Endothelial cell of umbilical vein (primary cell): ENCODE results near the gene STIM1. TPM values are rescaled to one million over a fixed set of nuclear protein-coding genes. Genes with fewer than 3 reads are reported as not detected.

Experiments
- BruUV-seq: library from RNA; stranded (reverse); fragments of 400-500 nt; replicated peaks from 2 replicates; lab custom pipeline; 2021; lab: Mats Ljungman, UMichigan
- CTCF ChIA-PET: fragments of 300-600, 350-600 bp; sonication (Branson Sonifier 250); formaldehyde crosslinking; loops from one replicate; lab custom pipeline; 2021; ENCODE audit warnings: antibody characterized with exemption, inconsistent platforms; lab: Charles Lee
- POLR2A ChIA-PET: fragments of 300-600, 350-600 bp; sonication (Branson Sonifier 250); formaldehyde crosslinking; loops from one replicate; lab custom pipeline; 2021; ENCODE audit warnings: antibody characterized with exemption, inconsistent platforms; lab: Charles Lee
- DNase-seq: peaks from one replicate; pipeline ENCODE4 v3.0.0-alpha.2; 2011; ENCODE audit warnings: low read depth, low spot score
- FAIRE-seq: peaks from 2 replicates; lab custom pipeline; 2011; peaks lifted over from hg19 to GRCh38; lab: Jason Lieb, UNC
- H2AFZ ChIP-seq: 2 replicates; pipeline ENCODE4 v1.6.0; 2012; ENCODE audit warnings: low read depth, low read length, control low read depth, inconsistent platforms
- H3K27ac ChIP-seq: 2 replicates; pipeline ENCODE4 v1.5.1; 2011; ENCODE audit warnings: low read depth, mild to moderate bottlenecking, control low read depth, low read length, moderate library complexity; ENCODE audit not compliant: insufficient read depth
- H3K27me3 ChIP-seq, 2 experiments: 2 replicates each; pipeline versions ENCODE4 v1.6.0 to v1.6.1; 2011; ENCODE audit warnings: low read length in 2 of 2, mixed read lengths in 1 of 2; ENCODE audit not compliant: control insufficient read depth in 2 of 2, insufficient read depth in 2 of 2
- H3K36me3 ChIP-seq, 2 experiments: 2 replicates in 1 of 2; 3 replicates in 1 of 2; pipeline ENCODE4 v1.5.1; 2011; ENCODE audit warnings: low read length in 2 of 2, mild to moderate bottlenecking in 1 of 2, moderate library complexity in 1 of 2; ENCODE audit not compliant: control insufficient read depth in 2 of 2, insufficient read depth in 2 of 2; ENCODE audit errors: extremely low read depth in 1 of 2
- H3K4me1 ChIP-seq: 3 replicates; pipeline ENCODE4 v1.5.1; 2011; ENCODE audit warnings: mild to moderate bottlenecking, low read length; ENCODE audit not compliant: control insufficient read depth, insufficient read depth; ENCODE audit errors: extremely low read depth
- H3K4me2 ChIP-seq: 2 replicates; pipeline ENCODE4 v1.6.1; 2011; ENCODE audit warnings: low read length, control low read depth, mixed read lengths; ENCODE audit not compliant: insufficient read depth
- H3K4me3 ChIP-seq, 3 experiments: fragments of 200-600 bp in 1 of 3; sonication (generic), shearing (Covaris generic) in 1 of 3; replicated peaks in 1 of 3; 2 replicates each; pipeline ENCODE4 v1.5.1; 2011 to 2016; ENCODE audit warnings: control low read depth in 3 of 3, low read length in 3 of 3, mild to moderate bottlenecking in 2 of 3, inconsistent platforms in 1 of 3, low read depth in 1 of 3, moderate library complexity in 1 of 3; ENCODE audit not compliant: insufficient read depth in 1 of 3
- H3K79me2 ChIP-seq: 2 replicates; pipeline ENCODE4 v1.6.0; 2012; ENCODE audit warnings: low read length, inconsistent platforms; ENCODE audit not compliant: control insufficient read depth, insufficient read depth
- H3K9ac ChIP-seq: replicated peaks from 2 replicates; pipeline ENCODE3; 2011; ENCODE audit warnings: low read length, control low read depth; ENCODE audit not compliant: insufficient read depth; ENCODE audit errors: extremely low read depth
- H3K9me1 ChIP-seq: replicated peaks from 3 replicates; pipeline ENCODE4 v1.6.0; 2011; ENCODE audit warnings: mild to moderate bottlenecking, low read length; ENCODE audit not compliant: control insufficient read depth, insufficient read depth; ENCODE audit errors: extremely low read depth
- H3K9me3 ChIP-seq: replicated peaks from 2 replicates; pipeline ENCODE4 v1.5.1; 2012; ENCODE audit warnings: low read length, inconsistent platforms; ENCODE audit not compliant: control insufficient read depth, insufficient read depth
- H4K20me1 ChIP-seq: replicated peaks from 2 replicates; pipeline ENCODE3; 2011; ENCODE audit warnings: mild to moderate bottlenecking, low read length; ENCODE audit not compliant: control insufficient read depth, insufficient read depth; ENCODE audit errors: extremely low read depth
- EZH2 ChIP-seq: IDR thresholded peaks from 2 replicates; pipeline ENCODE4 v1.6.1; 2012; ENCODE audit warnings: borderline replicate concordance, low read depth, mild to moderate bottlenecking, moderate library complexity, low read length, inconsistent platforms; ENCODE audit not compliant: severe bottlenecking
- FOS ChIP-seq: IDR thresholded peaks from 2 replicates; pipeline ENCODE4 v1.6.1; 2011; ENCODE audit warnings: mild to moderate bottlenecking, low read length, moderate library complexity, borderline replicate concordance; ENCODE audit not compliant: insufficient read depth
- GATA2 ChIP-seq: IDR thresholded peaks from 2 replicates; pipeline ENCODE4 v1.7.0; 2011; ENCODE audit warnings: low read depth, mild to moderate bottlenecking, moderate library complexity, mixed read lengths, low read length; ENCODE audit not compliant: insufficient read length, insufficient read depth
- JUN ChIP-seq: IDR thresholded peaks from 2 replicates; pipeline ENCODE4 v1.6.1; 2011; ENCODE audit warnings: borderline replicate concordance, low read depth; ENCODE audit not compliant: insufficient read length, insufficient read depth
- MYC ChIP-seq: IDR thresholded peaks from one replicate; pipeline ENCODE4 v1.6.1; 2011; ENCODE audit warnings: mild to moderate bottlenecking, low read depth, low read length
- POLR2A ChIP-seq: IDR thresholded peaks from 2 replicates; pipeline ENCODE4 v1.6.1; 2012; ENCODE audit warnings: low read depth, mild to moderate bottlenecking, control low read depth, low read length
- POLR2AphosphoS5 ChIP-seq: IDR thresholded peaks from 2 replicates; pipeline ENCODE4 v1.6.1; 2012; ENCODE audit warnings: low read depth, mild to moderate bottlenecking, control low read depth, low read length, moderate library complexity; ENCODE audit not compliant: insufficient read depth
- dilution Hi-C: fragments of 300-500 bp; cut with MboI; formaldehyde crosslinking; loops from one replicate; pipeline ENCODE4 v1.15.0; 2019; ENCODE audit warnings: low sequenced_read_pairs; ENCODE audit not compliant: extremely low pct_ligation_motif_present
- intact Hi-C: fragments of 100-400 bp; cut with micrococcal nuclease; formaldehyde crosslinking; loops from one replicate; pipeline ENCODE4 v1.10.0; 2022
- polyA plus RNA-seq, 4 experiments: library from polyadenylated mRNA; depleted of rRNA in 3 of 4; stranded (reverse) in 3 of 4; unstranded in 1 of 4; fragments of >200 nt; gene quantifications; 2 replicates each; pipeline versions ENCODE4 v1.2.1 to v1.2.3, GENCODE V29; 2011 to 2012; ENCODE audit warnings: missing spikeins in 1 of 4
- total RNA-seq: library from RNA; stranded (reverse); gene quantifications from 2 replicates; pipeline ENCODE4 v1.2.3, GENCODE V29; 2021
- TF ChIP-seq, protein P1 (sequence below): IDR thresholded peaks from 2 replicates; pipeline ENCODE4 v1.6.1; 2011; ENCODE audit not compliant: insufficient read depth, insufficient read length
- TF ChIP-seq, protein P2 (sequence below), 2 donors: IDR thresholded peaks; 1 replicate in 1 of 2; 2 replicates in 1 of 2; pipeline ENCODE4 v1.5.1; 2011; ENCODE audit warnings: low read length in 2 of 2, mild to moderate bottlenecking in 2 of 2, moderate library complexity in 2 of 2, control low read depth in 1 of 2, inconsistent platforms in 1 of 2, low read depth in 1 of 2; ENCODE audit not compliant: insufficient read depth in 1 of 2; ENCODE audit errors: extremely low read depth in 1 of 2

STIM1 gene
- total and polyA plus RNA-seq, 2 donors (not counting 3 experiments of a cell fraction or from before 2014, with no cell fraction given), result 32.7 to 33.4 TPM

DNA sequence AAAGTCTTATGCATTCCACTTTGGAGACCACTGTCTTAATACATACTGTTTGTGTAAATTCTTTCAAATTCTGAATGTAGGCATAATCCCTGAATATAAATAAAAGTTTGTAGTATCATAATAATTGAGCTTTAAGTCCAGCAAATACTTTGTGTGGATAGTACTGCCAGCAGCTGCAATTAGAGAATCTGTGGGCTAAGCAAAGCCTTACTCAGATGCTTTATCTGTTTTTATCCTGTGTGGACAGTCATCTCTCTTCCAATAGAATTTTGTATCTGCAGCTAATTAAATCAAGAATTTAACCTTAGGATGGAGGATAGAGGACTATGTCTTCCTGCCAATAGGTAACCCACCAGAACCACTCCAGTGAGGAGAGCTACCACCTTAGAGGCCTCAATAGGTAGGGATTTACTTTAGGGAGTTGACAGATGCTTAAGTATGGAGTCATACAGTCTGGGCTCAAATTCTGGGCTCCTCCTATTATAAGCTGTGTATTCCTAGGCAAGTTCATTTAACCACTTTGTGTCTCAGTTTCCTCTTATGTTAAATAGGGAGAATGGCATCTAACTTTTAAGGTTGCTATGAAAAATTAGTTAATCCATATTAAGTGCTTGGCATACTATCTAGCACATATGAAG lies 71.1 kb downstream of the STIM1 start:
- FAIRE-seq (no peak), DNase-seq (no peak)
- dilution Hi-C loops (no loop called here), intact Hi-C loops (no loop called here)
- Histone ChIP-seq H3K4me3 (no peak overlapping the region), H3K27me3 (no peaks in the 10 kb centered on the region), H4K20me1 (peaks cover 2% of the 10 kb centered on the region), H3K9ac (no peak overlapping the region), H3K9me1 (no peaks in the 10 kb centered on the region), H3K27ac (no peak overlapping the region), H2AFZ (no peak overlapping the region), H3K4me2 (no peak overlapping the region), H3K4me1 (no peaks in the 10 kb centered on the region), H3K9me3 (no peaks in the 10 kb centered on the region), H3K79me2 (no peaks in the 10 kb centered on the region), H3K36me3 (no peaks in the 10 kb centered on the region)
- ChIA-PET CTCF (interaction anchor here (1.0 to 4.1 kb wide), 9 partner anchors 11 to 146 kb away, joined by 3 to 31 read pairs (median 4); partner anchors contain the start of gene STIM1), POLR2A (no interaction called here)
- BruUV-seq, result no TSS peak
- TF ChIP-seq JUN, result no peak
- TF ChIP-seq MYC, result no peak
- no peak for TF ChIP-seq POLR2A
- TF ChIP-seq, protein P1, sequence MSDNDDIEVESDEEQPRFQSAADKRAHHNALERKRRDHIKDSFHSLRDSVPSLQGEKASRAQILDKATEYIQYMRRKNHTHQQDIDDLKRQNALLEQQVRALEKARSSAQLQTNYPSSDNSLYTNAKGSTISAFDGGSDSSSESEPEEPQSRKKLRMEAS, result no peak
- no peak for TF ChIP-seq EZH2
- TF ChIP-seq, protein P2, sequence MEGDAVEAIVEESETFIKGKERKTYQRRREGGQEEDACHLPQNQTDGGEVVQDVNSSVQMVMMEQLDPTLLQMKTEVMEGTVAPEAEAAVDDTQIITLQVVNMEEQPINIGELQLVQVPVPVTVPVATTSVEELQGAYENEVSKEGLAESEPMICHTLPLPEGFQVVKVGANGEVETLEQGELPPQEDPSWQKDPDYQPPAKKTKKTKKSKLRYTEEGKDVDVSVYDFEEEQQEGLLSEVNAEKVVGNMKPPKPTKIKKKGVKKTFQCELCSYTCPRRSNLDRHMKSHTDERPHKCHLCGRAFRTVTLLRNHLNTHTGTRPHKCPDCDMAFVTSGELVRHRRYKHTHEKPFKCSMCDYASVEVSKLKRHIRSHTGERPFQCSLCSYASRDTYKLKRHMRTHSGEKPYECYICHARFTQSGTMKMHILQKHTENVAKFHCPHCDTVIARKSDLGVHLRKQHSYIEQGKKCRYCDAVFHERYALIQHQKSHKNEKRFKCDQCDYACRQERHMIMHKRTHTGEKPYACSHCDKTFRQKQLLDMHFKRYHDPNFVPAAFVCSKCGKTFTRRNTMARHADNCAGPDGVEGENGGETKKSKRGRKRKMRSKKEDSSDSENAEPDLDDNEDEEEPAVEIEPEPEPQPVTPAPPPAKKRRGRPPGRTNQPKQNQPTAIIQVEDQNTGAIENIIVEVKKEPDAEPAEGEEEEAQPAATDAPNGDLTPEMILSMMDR (IDR thresholded peaks at IDR 0.05; ENCODE audit: extremely low read depth in 1 of 2, insufficient read depth in 1 of 2, low read depth in 1 of 2, low read length in 2 of 2), result no peak
- TF ChIP-seq GATA2, result no peak
- no peak for TF ChIP-seq FOS
- TF ChIP-seq POLR2AphosphoS5, result no peak
